GM19438 (cell line): ENCODE data around the gene SRBD1.

Experiments
- ATAC-seq: cut with Tn5 transposase; IDR thresholded peaks from one replicate; pipeline ENCODE4 v1.9.1; 2021; ENCODE audit warnings: low read depth; ENCODE audit not compliant: unreplicated experiment

SRBD1 gene

DNA sequence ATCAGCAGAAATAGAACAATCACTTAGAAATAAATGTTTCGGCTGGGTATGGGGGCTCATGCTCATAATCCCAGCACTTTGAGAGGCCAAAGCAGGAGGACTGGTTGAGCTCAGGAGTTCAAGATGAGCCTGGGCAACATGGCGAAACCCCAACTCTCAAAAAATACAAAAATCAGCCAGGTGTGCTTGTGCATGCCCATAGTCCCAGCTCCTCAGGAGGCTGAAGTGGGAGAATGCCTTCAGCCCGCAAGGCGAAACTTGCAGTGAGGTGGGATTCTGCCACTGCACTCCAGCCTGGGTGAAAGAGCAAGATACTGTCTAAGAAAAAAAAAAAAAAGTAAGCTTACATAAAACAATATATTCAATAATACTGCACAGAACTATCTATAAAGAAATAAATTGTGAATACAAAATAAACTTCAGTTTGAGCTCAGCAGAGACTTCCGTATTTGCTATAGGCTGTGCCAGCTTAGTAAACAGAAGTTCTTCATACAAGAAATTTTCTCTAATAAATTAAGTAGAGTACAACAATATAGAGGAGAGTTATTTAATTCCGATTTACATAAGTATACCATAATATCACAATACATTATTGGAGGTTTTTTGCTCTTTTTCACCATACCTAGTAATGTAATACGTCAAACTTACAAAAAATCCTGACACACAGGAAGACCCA lies 43.6 kb downstream of the SRBD1 start:
- ATAC-seq = no peak

DNA sequence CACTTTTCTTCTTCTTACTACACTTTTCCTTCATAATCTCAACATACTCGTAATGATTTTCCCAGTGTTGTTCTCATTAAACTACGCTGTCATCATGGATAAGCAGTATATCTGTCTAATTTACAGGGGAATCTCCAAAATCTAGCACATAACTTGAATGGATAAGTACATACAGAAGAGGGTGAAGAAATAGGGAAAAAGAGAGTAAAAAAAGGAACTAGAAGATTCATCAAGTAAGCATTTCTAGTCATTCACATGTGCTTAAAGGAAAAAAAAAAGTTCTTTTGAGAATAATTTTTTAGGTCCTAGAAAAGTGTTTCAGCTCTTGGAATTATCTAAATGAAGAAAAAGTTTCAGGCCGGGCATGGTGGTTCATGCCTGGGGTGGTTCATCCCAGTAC lies 51.6 kb downstream of the SRBD1 start:
- ATAC-seq = no peak

DNA sequence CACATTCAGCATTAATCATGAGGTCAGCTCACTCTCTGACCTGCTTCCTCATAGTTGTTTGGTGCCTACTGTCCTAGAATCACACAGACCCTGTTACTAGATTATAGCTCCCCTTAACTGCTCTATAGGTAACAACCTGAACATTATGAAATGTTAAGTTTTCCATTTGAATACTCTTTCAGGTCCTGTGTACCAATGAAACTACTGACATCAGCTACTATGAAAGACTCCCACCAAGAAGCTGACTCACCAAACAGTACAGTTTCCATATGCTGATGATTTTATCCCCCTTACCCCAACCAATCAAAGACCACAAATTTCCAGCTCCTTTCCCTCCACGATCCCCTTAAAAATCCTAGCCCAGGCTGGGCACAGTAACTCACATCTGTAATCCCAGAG lies 56.3 kb downstream of the SRBD1 start:
- ATAC-seq = no peak

DNA sequence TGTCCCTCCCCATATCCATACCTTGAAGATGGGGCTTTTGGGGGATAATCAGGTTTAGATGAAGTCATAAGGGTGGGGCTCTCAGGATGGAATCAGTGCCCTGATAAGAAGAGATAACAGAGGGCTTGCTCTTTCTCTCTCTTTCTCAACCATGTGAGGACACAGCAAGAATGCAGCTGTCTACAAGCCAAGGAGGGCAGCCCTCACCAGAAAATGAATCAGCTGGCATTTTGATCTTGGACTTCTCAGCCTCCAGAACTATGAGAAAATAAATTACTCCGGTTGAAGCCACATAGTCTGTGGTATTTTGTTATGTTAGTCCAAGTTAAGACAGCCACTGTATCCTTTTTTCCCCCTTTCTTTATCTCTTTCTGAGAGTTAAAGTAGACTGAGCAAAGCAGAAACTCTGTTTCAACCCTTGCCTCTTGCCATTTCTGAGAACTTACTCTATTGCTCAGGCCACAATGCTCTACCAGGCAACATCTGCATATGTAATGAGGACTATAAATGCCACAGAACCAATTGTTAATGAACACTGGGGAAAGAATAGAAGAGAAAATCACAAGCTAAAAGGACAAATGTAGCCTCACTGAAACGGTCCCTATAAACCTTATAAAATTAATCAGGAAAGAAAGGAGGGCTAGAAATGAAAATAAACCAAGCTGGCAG lies 56.9 kb downstream of the SRBD1 start:
- no peak for ATAC-seq

DNA sequence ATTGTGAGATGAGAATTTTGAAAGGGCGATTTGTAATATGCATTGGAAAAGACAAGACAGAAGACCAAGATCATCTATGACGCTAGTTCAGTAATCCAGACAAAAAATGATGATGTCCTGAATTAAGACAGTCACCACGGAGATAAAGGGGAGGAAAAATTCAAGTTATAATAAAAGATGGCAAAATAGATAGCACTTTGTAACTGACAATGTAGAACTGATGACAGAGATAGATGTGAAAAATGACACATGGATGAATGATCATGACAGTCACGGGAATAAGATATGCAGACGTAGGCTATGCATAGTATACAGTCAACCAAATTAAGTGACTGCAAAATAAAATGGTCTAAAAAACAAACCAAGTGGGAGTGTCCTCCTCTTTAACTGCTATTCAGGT lies 59.2 kb downstream of the SRBD1 start:
- no peak for ATAC-seq

DNA sequence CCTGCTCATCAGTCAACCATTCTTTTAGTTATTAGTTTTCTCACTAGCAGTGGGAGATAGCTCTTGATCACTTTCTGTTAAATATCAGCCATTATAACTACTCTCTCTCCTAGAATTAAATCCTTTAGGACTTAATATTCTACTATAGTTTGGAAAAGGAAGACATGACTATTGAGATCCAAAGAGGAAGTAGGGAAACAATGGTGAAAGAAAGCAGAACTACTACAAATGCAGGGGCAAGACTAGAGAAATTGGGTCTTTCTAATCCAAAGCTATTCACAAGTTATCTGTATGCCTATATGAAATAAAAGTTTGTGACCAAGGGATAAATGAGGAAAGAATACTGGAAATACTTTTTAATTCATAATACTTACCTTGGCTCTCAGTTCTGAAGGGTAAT lies 65.1 kb downstream of the SRBD1 start:
- no peak for ATAC-seq

DNA sequence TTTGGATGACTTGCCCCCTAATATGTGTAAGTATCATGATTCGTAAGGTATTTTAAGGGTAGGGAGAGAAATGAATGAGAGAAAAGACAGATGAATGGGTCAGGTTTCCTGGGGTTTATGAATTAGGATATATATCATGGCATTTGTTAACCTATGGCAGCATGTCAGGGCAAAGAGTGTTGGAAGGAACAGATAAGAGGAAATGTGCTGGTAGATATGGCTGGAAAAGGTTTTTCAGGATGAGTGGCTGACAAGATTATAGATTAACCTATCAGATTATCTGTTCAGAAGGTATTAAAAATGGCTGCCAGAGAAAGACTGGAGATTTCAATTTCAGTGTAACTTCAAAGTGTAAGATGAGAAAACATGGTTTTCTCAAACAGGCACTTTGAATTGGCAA lies 67.8 kb downstream of the SRBD1 start:
- ATAC-seq = no peak

DNA sequence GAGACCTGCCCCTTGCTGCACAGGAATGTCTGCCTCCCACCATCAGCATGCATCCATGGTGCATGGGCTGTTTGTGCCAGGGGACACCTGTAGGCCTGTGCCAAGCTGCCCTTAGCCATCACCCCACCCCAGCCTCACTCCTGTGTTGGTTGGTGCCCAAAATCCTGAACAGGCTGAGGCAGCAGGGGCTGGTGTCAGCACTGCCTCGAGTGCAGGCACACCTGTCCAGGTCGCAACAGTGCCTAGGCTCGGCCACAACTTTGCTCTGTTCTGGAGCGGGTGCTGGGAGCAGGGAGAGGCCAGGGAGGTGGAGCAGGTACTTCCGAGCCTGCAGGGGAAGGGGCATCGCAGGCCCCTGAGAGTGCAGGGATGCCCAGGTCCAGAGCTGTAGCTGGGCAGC lies 69.1 kb downstream of the SRBD1 start:
- no peak for ATAC-seq

DNA sequence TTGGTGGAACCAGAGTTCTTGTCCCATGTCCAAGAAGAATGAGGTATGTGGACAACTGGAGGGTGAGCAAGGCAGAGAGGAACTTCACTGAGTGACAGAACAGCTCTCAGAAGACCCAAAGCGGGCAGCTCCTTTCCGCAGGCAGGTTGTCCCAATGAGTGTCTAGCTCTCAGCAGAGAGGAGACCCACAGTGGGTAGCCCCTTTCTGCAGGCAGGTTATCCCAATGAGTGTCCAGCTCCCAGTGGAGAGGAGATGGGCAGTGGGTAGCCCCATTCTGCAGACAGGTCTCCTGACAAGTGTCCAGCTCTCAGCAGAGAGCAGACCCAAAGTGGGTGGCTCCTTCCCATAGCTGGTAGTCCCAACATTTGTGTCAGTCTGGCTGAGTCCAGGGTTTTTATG lies 69.6 kb downstream of the SRBD1 start:
- no peak for ATAC-seq

DNA sequence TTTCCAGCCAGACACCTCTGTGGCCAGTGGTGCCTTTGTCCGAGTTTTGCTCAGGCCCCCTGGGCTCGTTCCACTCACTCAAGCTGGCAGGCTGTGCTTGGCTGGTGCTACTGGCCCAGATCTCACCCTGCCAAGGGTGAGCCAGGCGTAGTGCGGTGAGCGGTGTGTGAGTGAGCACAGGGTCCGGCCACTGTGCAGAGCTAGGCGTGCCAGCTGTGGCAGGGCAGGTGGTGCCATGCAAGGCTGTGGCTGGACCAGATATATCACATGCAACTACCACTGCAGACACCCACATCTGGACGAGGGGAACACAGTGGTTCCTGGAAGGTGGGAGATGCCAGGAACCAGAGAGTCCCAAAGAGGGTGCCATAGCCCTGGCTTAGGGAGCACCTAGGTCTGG lies 70.1 kb downstream of the SRBD1 start:
- ATAC-seq = no peak

DNA sequence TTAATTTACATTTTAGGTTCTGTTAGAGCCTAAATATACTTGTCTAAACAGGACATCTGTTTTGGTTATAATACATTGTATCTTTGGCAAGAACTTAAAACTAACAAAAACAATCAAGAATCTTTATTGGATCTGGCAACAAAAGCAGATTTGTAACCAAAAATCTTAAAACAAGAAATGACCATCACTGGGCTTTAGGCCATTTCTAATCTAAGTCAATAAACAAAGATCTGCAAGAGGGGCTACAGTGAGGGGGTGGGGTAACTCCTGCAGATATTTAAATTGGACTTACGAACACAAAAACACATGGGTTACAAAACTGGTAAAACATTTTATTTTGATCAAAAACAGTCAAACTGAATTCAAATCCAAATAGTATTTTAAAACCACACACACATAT lies 77.3 kb downstream of the SRBD1 start:
- no peak for ATAC-seq

DNA sequence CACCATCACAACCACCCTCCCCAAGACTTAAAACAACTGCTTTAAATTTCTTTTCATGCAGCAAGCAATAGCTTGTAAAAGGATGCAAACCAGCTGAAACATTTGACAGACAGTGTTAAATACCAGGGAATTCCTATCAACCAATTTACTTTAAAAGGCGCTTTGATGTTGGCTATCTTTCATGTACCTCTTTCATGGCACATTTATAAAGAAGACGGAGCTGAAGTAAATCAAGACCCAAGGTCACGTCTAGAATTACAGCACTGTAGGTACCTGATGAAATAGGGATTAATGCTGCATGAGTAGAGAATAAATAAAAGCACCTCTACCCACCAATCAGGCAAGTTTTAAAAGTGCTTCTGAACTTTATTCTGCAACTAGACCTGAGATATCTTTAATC lies 78.9 kb downstream of the SRBD1 start:
- ATAC-seq = no peak

DNA sequence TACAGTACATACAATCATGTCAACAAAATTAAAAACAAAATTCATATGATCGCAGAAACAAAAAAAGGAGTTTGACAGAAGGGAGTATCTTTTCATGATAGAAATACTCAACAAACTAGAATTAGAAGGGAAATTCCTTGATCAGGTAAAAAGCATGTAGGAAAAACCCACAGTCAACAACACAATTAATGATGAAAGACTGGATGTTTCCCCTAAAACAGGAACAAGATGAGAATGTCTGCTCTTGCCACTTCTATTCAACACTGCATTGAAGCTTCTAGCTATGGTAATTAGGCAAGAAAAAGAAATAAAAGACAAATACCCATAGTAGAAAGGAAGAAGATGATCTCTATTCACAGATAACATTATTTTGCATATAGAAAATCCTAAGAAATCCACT lies 87.1 kb downstream of the SRBD1 start:
- ATAC-seq = no peak

DNA sequence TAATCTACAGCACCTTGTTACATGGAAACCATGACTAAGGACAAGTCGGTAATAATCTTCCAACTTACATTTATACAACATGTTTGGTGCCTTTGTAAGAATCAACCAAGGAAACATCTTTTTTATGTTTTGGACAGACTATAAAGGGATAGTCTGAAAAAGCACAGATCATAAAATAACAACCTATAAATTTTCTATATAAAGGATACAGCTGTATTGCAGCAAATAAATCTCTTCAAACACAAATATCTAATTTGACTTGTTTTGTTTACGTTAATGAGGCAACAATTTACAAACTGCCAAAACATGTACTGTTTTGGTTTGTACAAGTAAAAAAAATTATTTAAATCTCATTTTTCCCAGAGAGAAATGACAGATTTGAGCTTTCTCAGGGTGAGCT lies 92.5 kb downstream of the SRBD1 start:
- no peak for ATAC-seq

DNA sequence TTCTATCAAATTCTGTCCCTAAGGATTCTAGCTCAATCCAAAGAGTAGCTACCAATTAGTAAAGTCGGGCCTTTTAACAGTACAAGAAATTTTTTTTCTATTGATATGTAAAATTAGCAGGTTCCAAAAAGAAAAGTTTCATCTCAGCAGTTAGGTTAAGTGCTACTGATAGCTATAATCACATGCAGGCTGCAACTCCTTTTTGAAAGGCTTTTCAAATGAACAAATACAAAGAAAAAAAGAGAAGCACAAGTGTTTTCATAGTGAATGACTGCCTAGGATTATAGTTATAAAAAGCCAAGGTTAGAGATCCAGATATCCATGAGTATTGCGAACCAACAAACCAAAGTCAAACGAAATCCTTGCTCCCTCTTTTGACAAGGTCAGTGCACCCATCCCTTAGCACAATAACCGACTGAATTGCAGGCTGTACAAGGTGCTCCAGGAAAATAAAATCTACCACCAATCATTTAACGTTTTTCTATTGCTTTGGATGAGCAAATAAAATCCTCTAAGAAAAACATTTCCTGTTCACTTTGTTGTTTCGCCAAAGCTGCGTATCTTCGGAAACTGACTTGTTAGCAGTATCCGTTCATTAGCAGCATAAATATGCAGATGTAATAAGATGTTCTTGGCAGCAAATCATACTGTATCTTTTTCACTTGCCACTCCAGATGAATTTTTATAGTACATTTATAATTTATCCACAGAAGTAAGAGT lies 100.2 kb downstream of the SRBD1 start:
- no peak for ATAC-seq

DNA sequence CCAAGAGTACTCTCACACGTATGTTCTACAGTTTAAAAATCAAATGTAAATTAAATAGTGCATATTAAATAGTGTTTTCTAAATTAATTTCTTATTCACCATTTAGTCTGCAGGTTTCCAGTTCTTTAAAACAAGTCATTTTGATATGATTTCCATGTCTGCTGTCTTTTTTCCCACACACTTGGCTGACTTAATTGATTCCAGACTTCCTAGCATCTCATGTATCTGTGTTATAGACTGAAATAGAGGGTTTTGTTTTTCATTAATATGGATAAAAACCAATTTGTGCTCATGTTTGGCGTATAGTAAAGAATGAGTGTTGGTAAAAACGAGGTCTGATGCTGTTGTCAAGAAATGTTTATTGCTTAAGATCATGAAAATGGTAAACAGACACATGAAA lies 104.3 kb downstream of the SRBD1 start:
- no peak for ATAC-seq

DNA sequence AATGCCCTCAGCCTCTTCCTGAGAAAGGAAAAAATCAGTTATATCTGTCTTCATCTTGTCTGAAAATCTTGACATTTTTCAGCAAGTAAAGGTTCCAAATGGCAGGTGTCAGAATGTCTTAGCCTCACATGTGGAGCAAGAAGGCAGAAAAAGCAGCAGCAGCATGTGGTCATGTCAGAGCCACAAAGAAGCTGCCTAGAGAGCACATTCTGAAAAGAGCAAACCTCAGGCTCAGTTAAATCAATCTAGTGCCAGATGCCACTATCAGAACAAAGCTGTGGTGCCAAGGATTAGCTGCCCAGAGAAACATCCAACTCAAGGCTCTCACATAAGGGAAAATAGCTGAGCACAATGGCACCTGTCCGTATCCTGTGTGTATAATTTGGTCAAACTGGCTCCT lies 105.9 kb downstream of the SRBD1 start:
- ATAC-seq = no peak

DNA sequence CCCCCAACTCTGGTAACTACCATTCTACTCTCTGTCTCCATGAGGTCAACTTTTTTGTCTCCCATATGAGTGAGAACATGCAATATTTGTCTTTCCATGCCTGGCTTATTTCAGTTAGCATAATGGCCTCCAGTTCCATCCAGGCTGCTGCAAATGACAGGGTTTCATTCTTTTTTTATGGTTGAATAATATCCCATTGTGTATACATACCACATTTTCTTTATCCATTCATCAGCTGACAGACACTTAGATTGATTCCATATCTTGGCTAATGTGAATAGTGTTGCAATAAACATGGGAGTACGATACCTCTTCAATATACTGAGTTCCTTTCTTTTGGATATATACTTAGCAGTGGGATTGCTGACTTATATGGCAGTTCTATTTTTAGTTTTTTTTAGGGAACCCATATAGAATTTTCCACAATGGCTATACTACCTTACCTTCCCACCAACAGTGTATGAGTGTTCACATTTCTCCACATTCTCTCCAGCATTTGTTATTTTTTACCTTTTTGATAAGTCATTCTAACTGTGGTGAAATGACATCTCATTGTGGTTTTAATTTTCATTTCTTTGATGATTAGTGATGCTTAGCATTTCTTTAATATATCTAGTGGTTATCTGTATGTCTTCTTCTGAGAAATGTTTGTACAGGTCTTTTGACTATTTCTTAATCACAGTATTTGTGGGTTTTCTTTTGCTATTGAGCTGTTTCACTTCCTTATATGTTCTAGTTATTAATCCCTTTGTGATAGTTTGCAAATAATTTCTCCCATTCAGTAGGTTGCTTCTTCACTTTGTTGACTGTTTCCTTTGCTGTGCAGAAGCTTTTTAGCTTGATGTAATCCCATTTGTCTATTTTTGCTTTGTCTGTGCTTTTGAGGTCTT lies 112.2 kb downstream of the SRBD1 start:
- ATAC-seq = no peak

DNA sequence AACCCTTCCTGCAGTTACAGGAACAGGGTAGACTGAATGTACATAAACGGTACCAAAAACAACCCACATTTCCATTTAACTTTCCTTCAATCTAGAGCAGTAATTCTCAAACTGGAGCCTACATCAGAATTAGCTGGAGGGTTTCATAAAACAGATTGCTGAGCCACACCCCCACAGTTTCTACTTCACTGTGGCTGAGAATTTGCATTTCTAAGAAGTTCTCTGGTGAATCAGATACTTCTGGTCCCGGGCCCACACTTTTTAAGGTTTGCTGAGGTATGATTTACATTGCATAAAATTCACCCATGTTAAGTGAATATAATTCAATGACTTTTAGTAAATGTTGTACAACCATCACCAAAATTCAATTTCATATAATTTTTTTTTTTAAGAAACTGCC lies 113.7 kb downstream of the SRBD1 start:
- peak; percentile 80 for ATAC-seq

DNA sequence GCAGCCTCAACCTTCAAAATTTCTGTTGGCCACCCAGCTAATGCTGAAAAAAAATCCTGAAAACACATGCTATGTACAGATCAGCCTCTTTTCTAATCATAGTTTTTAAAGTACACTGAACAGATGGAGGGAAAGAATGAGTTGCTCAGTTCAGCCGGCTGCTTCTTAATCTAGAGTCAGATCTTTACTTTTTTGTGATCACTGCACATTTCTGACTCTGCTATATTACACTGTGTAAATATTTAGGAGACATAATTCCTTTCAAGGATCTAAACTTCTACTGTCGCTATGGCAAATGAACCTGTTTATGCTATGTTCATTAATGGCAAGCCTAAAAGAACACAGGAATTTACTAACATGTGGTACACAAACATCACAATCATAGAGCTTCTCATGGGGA lies 114.2 kb downstream of the SRBD1 start:
- no peak for ATAC-seq

DNA sequence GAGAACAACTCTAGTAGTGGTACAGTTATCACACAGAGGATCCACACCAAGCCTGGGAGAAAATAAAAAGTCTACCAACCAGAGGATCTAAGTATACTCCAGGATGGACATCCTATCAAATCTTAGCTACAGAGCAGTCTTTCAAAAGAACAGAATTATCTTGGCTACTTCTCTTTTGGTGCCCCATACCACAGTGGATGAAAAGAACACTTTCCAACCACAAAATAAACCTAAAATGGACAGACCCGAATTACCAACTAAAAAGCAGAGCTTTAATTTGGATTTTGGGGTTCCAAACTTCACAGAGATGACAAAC lies 116.1 kb downstream of the SRBD1 start:
- ATAC-seq = no peak
